ENCODE data around the gene SPAG8.

DNA sequence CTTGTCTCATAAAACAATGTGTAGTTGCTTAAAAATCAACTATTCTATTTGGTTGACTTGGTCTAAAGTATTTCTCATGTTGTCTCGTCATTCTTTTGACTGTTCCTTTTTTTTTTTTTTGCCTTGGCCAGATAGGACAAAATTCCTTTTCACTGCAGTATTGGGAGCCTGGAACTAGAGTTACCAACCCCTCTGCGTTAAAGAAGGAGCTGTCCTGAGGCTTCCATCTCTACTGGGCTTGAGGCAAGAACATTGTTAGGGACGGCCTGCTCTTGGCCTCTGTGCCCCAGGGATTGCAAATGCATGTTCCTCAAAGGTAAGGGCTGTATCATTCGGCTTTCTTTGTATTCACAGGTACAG is 22.1 kb downstream of the SPAG8 start:
- TF ChIP-seq CTCF (IDR thresholded peaks at IDR 0.05; ENCODE audit: borderline replicate concordance, extremely low read depth, low read length, poor library complexity, severe bottlenecking) (no peak), EZH2 (IDR thresholded peaks at IDR 0.05; ENCODE audit: borderline replicate concordance, low read depth, low read length, severe bottlenecking) (no peak)

All from DND-41 (cell line).